GM12878 (cell line): ENCODE data around the gene SSRP1. TPM values are rescaled to one million over a fixed set of nuclear protein-coding genes. Genes with fewer than 3 reads are reported as not detected.
A peak's percentile ranks its signal among the peaks of the same experiment; 100 is the strongest.

Experiments
- ATAC-seq: fragments of 200-7000 bp; cut with Tn5 transposase; 3 replicates; pipeline ENCODE4 v1.9.1; 2020; ENCODE audit warnings: mild to moderate bottlenecking, moderate library complexity
- BruUV-seq: library from RNA; stranded (reverse); fragments of 400-500 nt; replicated peaks from 2 replicates; lab custom pipeline; 2021; lab: Mats Ljungman, UMichigan
- CTCF ChIA-PET: fragments of 300-600 bp; sonication (Branson Sonifier 250); formaldehyde crosslinking; extraction: SDS; loops from one replicate; lab custom pipeline; 2021; ENCODE audit warnings: inconsistent platforms; lab: Yijun Ruan, JAX
- POLR2A ChIA-PET: fragments of 350-600 bp; formaldehyde crosslinking; extraction: SDS; loops from one replicate; lab custom pipeline; 2021; ENCODE audit warnings: inconsistent platforms; lab: Charles Lee
- RAD21 ChIA-PET: fragments of 300-600 bp; sonication (Branson Sonifier 250); formaldehyde crosslinking; loops from one replicate; lab custom pipeline; 2023; ENCODE audit warnings: antibody characterized with exemption; ENCODE audit not compliant: unreplicated experiment; lab: Charles Lee
- SMC1A ChIA-PET: fragments of 300-600 bp; sonication (Branson Sonifier 250); formaldehyde crosslinking; loops from one replicate; lab custom pipeline; 2023; ENCODE audit not compliant: unreplicated experiment, uncharacterized antibody; lab: Charles Lee
- DNase-seq: peaks from one replicate; pipeline ENCODE4 v3.0.0-alpha.2; 2011; ENCODE audit warnings: low read depth, low spot score
- FAIRE-seq: peaks from 3 replicates; lab custom pipeline; 2011; peaks lifted over from hg19 to GRCh38; lab: Jason Lieb, UNC
- H2AFZ ChIP-seq: 2 replicates; pipeline ENCODE4 v1.6.0; 2011; ENCODE audit warnings: low read depth, low read length, control low read depth; ENCODE audit not compliant: control insufficient read depth
- H3K27ac ChIP-seq: 2 replicates; pipeline ENCODE4 v1.5.1; 2011; ENCODE audit warnings: control low read depth; ENCODE audit not compliant: control insufficient read depth, insufficient read depth
- H3K27me3 ChIP-seq, 2 experiments: replicated peaks in 1 of 2; 2 replicates each; pipeline versions ENCODE4 v1.6.0 to v1.6.1; 2011; ENCODE audit warnings: low read length in 1 of 2; ENCODE audit not compliant: control insufficient read depth in 2 of 2, insufficient read depth in 2 of 2
- H3K36me3 ChIP-seq, 2 experiments: 2 replicates each; pipeline ENCODE4 v1.5.1; 2011; ENCODE audit warnings: low read length in 1 of 2; ENCODE audit not compliant: control insufficient read depth in 2 of 2, insufficient read depth in 2 of 2
- H3K4me1 ChIP-seq: 2 replicates; pipeline ENCODE4 v1.6.1; 2011; ENCODE audit warnings: mild to moderate bottlenecking, low read length, moderate library complexity, mixed read lengths; ENCODE audit not compliant: control insufficient read depth, insufficient read depth
- H3K4me2 ChIP-seq: 2 replicates; pipeline ENCODE4 v1.6.0; 2011; ENCODE audit warnings: control low read depth; ENCODE audit not compliant: control insufficient read depth, insufficient read depth
- H3K4me3 ChIP-seq: fragments of 200-600 bp; sonication (generic); 2 replicates; pipeline ENCODE4 v1.5.1; 2016
- H3K79me2 ChIP-seq: 2 replicates; pipeline ENCODE4 v1.6.0; 2011; ENCODE audit warnings: low read length; ENCODE audit not compliant: control insufficient read depth, insufficient read depth
- H3K9ac ChIP-seq: 2 replicates; pipeline ENCODE4 v1.8.0; 2011; ENCODE audit warnings: low read length, control low read depth, mixed read lengths; ENCODE audit not compliant: control insufficient read depth, insufficient read depth
- H3K9me3 ChIP-seq: replicated peaks from 3 replicates; pipeline ENCODE4 v1.5.1; 2011; ENCODE audit warnings: mild to moderate bottlenecking, low read length; ENCODE audit not compliant: control insufficient read depth, insufficient read depth
- H4K20me1 ChIP-seq: 2 replicates; pipeline ENCODE4 v1.6.0; 2011; ENCODE audit not compliant: control insufficient read depth, insufficient read depth
- ATF3 ChIP-seq: IDR thresholded peaks from 2 replicates; pipeline ENCODE4 v1.6.1; 2011; ENCODE audit warnings: low read depth, mild to moderate bottlenecking, low read length, moderate library complexity, borderline replicate concordance; ENCODE audit errors: extremely low read depth
- ESRRA ChIP-seq: IDR thresholded peaks from 2 replicates; pipeline ENCODE4 v1.6.1; 2012; ENCODE audit warnings: mild to moderate bottlenecking, low read length, improper control_type of control experiment
- GATAD2B ChIP-seq: fragments of 450-650 bp; conservative IDR thresholded peaks from 2 replicates; pipeline ENCODE4 v1.6.1; 2017; ENCODE audit warnings: low read depth, mild to moderate bottlenecking, moderate library complexity
- HDAC2 ChIP-seq: fragments of 200-600 bp; sonication (generic); IDR thresholded peaks from 2 replicates; pipeline ENCODE4 v1.6.1; 2017
- NR2C1 ChIP-seq: fragments of 450-650 bp; IDR thresholded peaks from 2 replicates; pipeline ENCODE4 v1.6.1; 2017; ENCODE audit warnings: antibody characterized with exemption, mild to moderate bottlenecking, moderate library complexity
- PML ChIP-seq: IDR thresholded peaks from 2 replicates; pipeline ENCODE4 v1.6.1; 2012; ENCODE audit warnings: low read length, inconsistent platforms
- RELA ChIP-seq: fragments of 450-650 bp; IDR thresholded peaks from 2 replicates; pipeline ENCODE4 v1.8.0; 2014; ENCODE audit warnings: borderline replicate concordance; ENCODE audit not compliant: partially characterized antibody
- TARDBP ChIP-seq: IDR thresholded peaks from 2 replicates; pipeline ENCODE4 v1.6.1; 2016; ENCODE audit warnings: borderline replicate concordance
- ZNF274 ChIP-seq: IDR thresholded peaks from one replicate; pipeline ENCODE4 v1.8.0; 2011; ENCODE audit not compliant: insufficient read length, insufficient read depth
- WGBS: methylation state at CpG from one replicate; pipeline ENCODE4 v1.1.6; 2016; ENCODE audit warnings: low lambda C conversion rate; ENCODE audit not compliant: insufficient replicate concordance, insufficient coverage; ENCODE audit errors: missing lambda C conversion rate; 5-methylcytosine and 5-hydroxymethylcytosine counted together
- in situ Hi-C: fragments of 300-500 bp; cut with MboI; formaldehyde crosslinking; loops from 9 replicates; pipeline ENCODE4 v1.14.3; 2018; ENCODE audit warnings: mixed read lengths
- intact Hi-C: fragments of 100-400 bp; cut with micrococcal nuclease; formaldehyde crosslinking; loops from one replicate; pipeline ENCODE4 v1.14.2; 2022; ENCODE audit not compliant: unreplicated experiment
- polyA plus RNA-seq, 11 experiments: library from polyadenylated mRNA; depleted of rRNA in 4 of 11; unstranded in 6 of 11; stranded (reverse) in 5 of 11; fragments of >200 nt; fragmentation: Nextera tagmentation in 4 of 11; fragmentation: Illumina TruSeq in 1 of 11; extraction: Ambion mirVana in 4 of 11; extraction: Trizol in 1 of 11; gene quantifications; 1 replicate in 1 of 11; 2 replicates in 10 of 11; pipeline versions ENCODE4 v1.2.1 to v1.2.3, GENCODE V29; 2011 to 2016; ENCODE audit warnings: inconsistent platforms in 2 of 11, missing spikeins in 2 of 11, low read depth in 1 of 11
- total RNA-seq, 4 experiments: library from RNA; depleted of rRNA in 3 of 4; stranded (reverse); fragments of >200 nt in 3 of 4; fragmentation: Illumina TruSeq in 1 of 4; extraction: Trizol in 1 of 4; gene quantifications; 2 replicates each; pipeline versions ENCODE4 v1.2.1 to v1.2.3, GENCODE V29; 2013 to 2021
- TF ChIP-seq, protein P1 (sequence below): IDR thresholded peaks from 2 replicates; pipeline ENCODE4 v1.6.1; 2012; ENCODE audit warnings: low read depth, low read length, improper control_type of control experiment

Gene SSRP1
- total and polyA plus RNA-seq, 10 of the 15 experiments (the other 5 are each of a cell fraction or from before 2014, with no cell fraction given), result 73.6 to 279 (median 138) TPM

DNA sequence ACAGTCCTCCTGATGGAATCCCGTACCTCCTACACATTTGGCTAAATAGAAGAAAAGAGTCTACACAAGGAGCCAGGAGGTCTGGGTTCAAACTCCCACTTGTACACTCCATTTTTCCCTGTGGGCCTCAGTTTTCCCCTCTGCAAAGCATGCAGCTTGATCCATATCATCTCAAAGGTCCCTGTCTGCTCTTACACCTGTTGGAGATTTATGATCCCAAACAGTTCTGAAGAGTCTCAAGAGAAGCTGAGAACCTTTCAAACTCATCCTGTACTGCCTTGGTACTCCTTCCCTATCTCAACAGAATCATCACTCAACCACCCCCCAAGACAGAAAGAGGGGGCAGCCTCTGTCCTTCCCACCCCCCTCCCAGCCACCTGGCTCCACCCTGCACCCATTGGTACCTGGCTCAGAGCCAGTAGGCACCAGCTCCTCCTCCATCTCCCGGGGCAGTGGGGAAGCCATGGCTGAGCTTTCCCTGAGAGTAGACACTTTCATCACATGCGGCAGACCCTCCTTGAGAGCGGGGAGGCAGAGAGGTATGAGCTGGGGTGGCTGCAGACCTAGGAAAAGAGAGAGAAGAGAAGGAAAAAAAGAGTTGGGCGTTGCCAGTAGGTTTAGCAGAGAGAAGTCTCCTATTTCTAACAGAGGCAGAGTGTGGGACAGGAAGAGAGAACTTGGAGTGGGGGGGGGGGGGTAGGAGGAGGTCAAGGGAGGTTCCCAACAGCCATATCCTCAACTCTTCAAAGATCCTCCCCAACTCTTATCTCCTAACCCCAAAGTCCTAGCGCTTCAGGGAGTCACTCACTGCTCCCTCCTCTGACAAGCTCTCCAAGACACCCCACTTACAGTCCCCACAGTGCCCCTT is 14.1 kb downstream of the SSRP1 start:
- ChIA-PET RAD21 (interaction anchor here (1.3 to 1.7 kb wide), 4 partner anchors 13 to 24 kb away, joined by 3 to 8 read pairs (median 4); no protein-coding TSS in a partner anchor), POLR2A (interaction anchor here (1.4 to 1.6 kb wide), 3 partner anchors 10 to 41 kb away, joined by 4 to 8 read pairs (median 4); partner anchors contain the start of gene SSRP1), CTCF (interaction anchor here (0.6 to 2.3 kb wide), 2 partner anchors 10 to 70 kb away, joined by 3 to 9 read pairs; no protein-coding TSS in a partner anchor), SMC1A (interaction anchor here (2.4 kb wide), 1 partner anchor 10 kb away, joined by 9 read pairs; no protein-coding TSS in a partner anchor)
- TF ChIP-seq ESRRA, result no peak
- no peak for TF ChIP-seq RELA
- TF ChIP-seq NR2C1, result no peak
- TF ChIP-seq HDAC2, result no peak
- no peak for TF ChIP-seq TARDBP
- TF ChIP-seq, protein P1, sequence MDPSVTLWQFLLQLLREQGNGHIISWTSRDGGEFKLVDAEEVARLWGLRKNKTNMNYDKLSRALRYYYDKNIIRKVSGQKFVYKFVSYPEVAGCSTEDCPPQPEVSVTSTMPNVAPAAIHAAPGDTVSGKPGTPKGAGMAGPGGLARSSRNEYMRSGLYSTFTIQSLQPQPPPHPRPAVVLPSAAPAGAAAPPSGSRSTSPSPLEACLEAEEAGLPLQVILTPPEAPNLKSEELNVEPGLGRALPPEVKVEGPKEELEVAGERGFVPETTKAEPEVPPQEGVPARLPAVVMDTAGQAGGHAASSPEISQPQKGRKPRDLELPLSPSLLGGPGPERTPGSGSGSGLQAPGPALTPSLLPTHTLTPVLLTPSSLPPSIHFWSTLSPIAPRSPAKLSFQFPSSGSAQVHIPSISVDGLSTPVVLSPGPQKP, result no peak
- no peak for TF ChIP-seq ATF3
- no peak for TF ChIP-seq PML
- no peak for TF ChIP-seq GATAD2B
- no peak for TF ChIP-seq ZNF274
- H2AFZ ChIP-seq, result no peak overlapping the region
- FAIRE-seq (no peak), DNase-seq (no peak), ATAC-seq (no peak)
- peak overlapping the region; percentile 38; the same call in 1 of the 2 replicates for H3K4me2 ChIP-seq
- BruUV-seq, result no TSS peak
- in situ Hi-C loops, result no loop called here
- H3K4me3 ChIP-seq, result 0 out of 2 replicates have a peak overlapping the region, but pooled peaks have one; percentile 27
- H4K20me1 ChIP-seq, result no peaks in the 10 kb centered on the region
- H3K27me3 ChIP-seq, result no peaks in the 10 kb centered on the region
- no peak overlapping the region for H3K27ac ChIP-seq
- H3K9me3 ChIP-seq, result no peaks in the 10 kb centered on the region
- WGBS, result 97% methylated on average over 6 of the region's 6 CpGs
- intact Hi-C loops, result no loop called here
- H3K9ac ChIP-seq, result no peak overlapping the region
- peaks cover 20% of the 10 kb centered on the region for H3K4me1 ChIP-seq
- no peaks in the 10 kb centered on the region for H3K79me2 ChIP-seq
- H3K36me3 ChIP-seq, result peaks cover 2 to 7% of the 10 kb centered on the region in 2 experiments; a peak in 2 of 4 replicates
